ACC112 (cell line): Measurements from ENCODE around the gene SMPDL3B.

Experiments
- H2AFZ ChIP-seq: fragments of 200-600 bp; sonication (generic); one replicate; pipeline ENCODE4 v1.6.0; 2017; ENCODE audit warnings: antibody characterized with exemption, low read length; ENCODE audit not compliant: unreplicated experiment
- H3K27ac ChIP-seq: fragments of 200-600 bp; sonication (generic); 2 replicates; pipeline ENCODE4 v1.5.1; 2014; ENCODE audit warnings: low read depth, mild to moderate bottlenecking, antibody characterized with exemption, low read length, moderate library complexity
- H3K27me3 ChIP-seq: fragments of 200-600 bp; sonication (generic); 2 replicates; pipeline ENCODE4 v1.6.1; 2014; ENCODE audit warnings: mild to moderate bottlenecking, antibody characterized with exemption, low read length, moderate library complexity, mixed read lengths; ENCODE audit not compliant: insufficient read depth
- H3K36me3 ChIP-seq: fragments of 200-600 bp; sonication (generic); 2 replicates; pipeline ENCODE4 v1.6.1; 2016; ENCODE audit warnings: mild to moderate bottlenecking, antibody characterized with exemption, low read length, moderate library complexity, mixed read lengths; ENCODE audit not compliant: insufficient read depth
- H3K4me1 ChIP-seq: fragments of 200-600 bp; sonication (generic); one replicate; pipeline ENCODE4 v1.6.1; 2016; ENCODE audit warnings: low read length, mixed read lengths; ENCODE audit not compliant: insufficient read depth, unreplicated experiment, control insufficient read depth
- H3K4me3 ChIP-seq: fragments of 200-600 bp; sonication (generic); 2 replicates; pipeline ENCODE4 v1.5.1; 2014; ENCODE audit warnings: mild to moderate bottlenecking, low read depth, low read length
- H3K79me2 ChIP-seq: fragments of 200-600 bp; sonication (generic); one replicate; pipeline ENCODE4 v1.6.0; 2016; ENCODE audit warnings: low read length; ENCODE audit not compliant: control insufficient read depth, unreplicated experiment, insufficient read depth

Gene SMPDL3B

DNA sequence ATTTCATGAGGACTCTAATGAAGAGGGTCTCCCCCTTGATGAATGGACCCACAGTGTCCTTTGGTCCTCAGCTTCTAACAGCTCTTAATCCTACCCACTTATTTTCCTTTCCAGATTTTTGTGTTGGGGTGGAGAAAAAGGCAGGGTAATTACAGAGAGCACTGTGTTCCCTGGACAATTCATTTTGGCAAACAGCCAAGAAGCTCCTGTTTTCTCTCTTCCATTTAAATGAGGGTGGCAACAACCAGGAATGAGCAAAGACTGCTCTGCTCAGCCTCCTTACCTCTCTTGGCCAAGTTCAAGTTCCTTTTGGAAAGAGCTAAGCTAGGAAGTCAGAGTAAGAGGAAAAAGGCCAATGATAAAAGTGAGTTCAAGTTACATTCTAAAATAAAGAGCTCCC lies 36.9 kb downstream of the SMPDL3B start:
- Histone ChIP-seq H3K36me3 (no peaks in the 10 kb centered on the region; the same call in 1 of the 2 replicates), H3K27me3 (no peaks in the 10 kb centered on the region), H3K79me2 (no peaks in the 10 kb centered on the region), H3K4me3 (no peak overlapping the region), H3K27ac (no peak overlapping the region), H3K4me1 (peaks cover 48% of the 10 kb centered on the region), H2AFZ (no peak overlapping the region)

- H3K27me3 ChIP-seq = no peaks in the 10 kb centered on the region
- no peak overlapping the region for H3K4me3 ChIP-seq
- peaks cover 4% of the 10 kb centered on the region; the same call in 1 of the 2 replicates for H3K36me3 ChIP-seq
- no peaks in the 10 kb centered on the region for H3K79me2 ChIP-seq
- H3K4me1 ChIP-seq = peaks cover 48% of the 10 kb centered on the region
- no peak overlapping the region for H2AFZ ChIP-seq
- no peak overlapping the region for H3K27ac ChIP-seq
Observed at GRCh38 chr1:27972141-27972540, 37.3 kb downstream of the SMPDL3B start.

DNA sequence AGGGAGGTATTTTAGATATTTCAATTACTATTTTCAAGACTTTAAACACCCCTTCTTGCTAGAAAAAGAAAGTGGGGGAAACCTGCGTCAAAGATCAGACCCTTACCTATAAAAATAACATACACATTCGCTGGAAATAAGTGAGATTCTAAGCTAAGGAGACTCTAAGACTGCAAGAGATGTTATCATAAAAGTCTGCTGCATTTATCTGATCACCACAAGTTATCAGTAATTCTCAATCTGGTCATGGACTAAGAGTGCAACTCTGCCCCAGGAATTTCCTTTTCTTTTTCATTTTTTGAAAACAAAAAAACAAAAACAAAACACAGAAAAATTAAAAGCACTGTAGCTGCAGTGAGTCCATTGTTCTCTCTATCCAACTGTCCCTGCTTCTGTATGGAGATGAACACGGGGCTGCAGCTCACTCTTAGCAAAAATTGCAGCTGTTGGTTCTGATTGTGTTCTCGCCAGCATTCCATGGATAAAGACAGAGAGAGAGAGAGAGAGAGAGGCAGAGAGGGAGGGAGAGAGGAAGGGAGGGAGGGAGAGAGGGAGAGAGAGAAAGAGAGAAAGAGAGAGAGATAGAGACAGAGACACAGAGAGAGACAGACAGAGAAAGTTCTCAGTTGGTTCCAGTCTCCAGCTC lies 39.1 kb downstream of the SMPDL3B start:
- H3K4me1 ChIP-seq = peaks cover 31% of the 10 kb centered on the region
- H3K27ac ChIP-seq = no peak overlapping the region
- H3K27me3 ChIP-seq = no peaks in the 10 kb centered on the region
- H3K36me3 ChIP-seq = peaks cover 5% of the 10 kb centered on the region; the same call in 1 of the 2 replicates
- no peak overlapping the region for H2AFZ ChIP-seq
- no peaks in the 10 kb centered on the region for H3K79me2 ChIP-seq
- no peak overlapping the region for H3K4me3 ChIP-seq

DNA sequence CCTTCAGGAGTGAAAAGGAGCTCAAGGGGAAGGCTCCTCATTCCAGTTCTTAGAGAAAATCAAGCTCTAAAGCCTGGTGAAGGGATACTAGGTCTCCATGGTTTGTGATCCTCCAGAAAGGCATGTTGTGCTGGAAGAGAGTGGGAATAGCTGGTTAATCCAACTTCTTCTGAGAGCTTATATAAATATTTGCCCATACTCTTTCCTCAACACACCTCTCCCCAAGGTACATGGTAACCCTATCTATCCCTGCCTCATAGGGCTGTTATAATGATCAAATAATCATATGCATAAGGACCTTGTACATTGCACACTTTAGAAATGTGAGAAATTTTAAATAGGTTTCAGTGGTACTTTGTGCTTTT lies 39.6 kb downstream of the SMPDL3B start:
- Histone ChIP-seq H3K79me2 (no peaks in the 10 kb centered on the region), H3K36me3 (peaks cover 5% of the 10 kb centered on the region; the same call in 1 of the 2 replicates), H3K4me1 (peaks cover 26% of the 10 kb centered on the region), H2AFZ (no peak overlapping the region), H3K27me3 (no peaks in the 10 kb centered on the region), H3K27ac (no peak overlapping the region), H3K4me3 (no peak overlapping the region)

DNA sequence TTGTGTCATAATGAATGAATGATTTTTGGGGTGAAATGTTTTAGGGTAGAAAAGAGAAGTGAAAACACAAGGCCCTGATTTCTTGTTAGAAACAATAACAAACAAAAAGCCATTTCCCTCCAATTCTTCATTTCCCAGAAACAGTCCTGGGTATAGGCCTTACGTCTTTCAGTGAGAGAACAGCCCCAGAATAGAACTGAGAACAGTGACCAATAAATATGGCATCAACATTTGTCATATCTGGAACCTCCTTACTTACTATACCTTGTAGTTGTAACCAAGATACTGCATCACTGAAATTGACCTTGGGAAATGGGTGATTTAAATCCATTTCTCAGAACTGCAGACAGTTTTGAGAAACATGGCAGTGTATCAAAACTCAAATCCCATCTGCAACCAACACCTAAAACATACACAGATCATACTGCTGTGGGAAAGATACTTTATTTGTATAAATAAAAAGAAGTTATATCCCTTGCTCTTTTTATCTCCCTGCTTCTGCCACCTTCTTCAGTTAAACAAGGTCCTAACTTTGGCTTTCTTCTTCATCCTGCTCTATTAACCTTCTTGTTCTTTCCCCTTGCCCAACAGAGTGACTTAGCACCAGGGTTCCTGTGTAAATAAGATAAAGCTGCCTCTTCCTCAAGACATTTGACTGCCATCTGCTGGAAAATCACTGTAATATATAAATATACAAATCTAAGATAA lies 44.5 kb downstream of the SMPDL3B start:
- Histone ChIP-seq H3K36me3 (peaks cover 5% of the 10 kb centered on the region; the same call in 1 of the 2 replicates), H2AFZ (no peak overlapping the region), H3K27ac (no peak overlapping the region), H3K4me1 (no peaks in the 10 kb centered on the region), H3K27me3 (no peaks in the 10 kb centered on the region), H3K4me3 (no peak overlapping the region), H3K79me2 (no peaks in the 10 kb centered on the region)

GRCh38 chr1:27979859-27980201 lies 45.0 kb downstream of the SMPDL3B start:
- H3K36me3 ChIP-seq = 0 out of 2 replicates have a peak, but pooled peaks cover 5% of the 10 kb centered on the region
- no peak overlapping the region for H3K4me3 ChIP-seq
- no peak overlapping the region for H3K27ac ChIP-seq
- H3K4me1 ChIP-seq = no peaks in the 10 kb centered on the region
- no peaks in the 10 kb centered on the region for H3K79me2 ChIP-seq
- H3K27me3 ChIP-seq = no peaks in the 10 kb centered on the region
- no peak overlapping the region for H2AFZ ChIP-seq

DNA sequence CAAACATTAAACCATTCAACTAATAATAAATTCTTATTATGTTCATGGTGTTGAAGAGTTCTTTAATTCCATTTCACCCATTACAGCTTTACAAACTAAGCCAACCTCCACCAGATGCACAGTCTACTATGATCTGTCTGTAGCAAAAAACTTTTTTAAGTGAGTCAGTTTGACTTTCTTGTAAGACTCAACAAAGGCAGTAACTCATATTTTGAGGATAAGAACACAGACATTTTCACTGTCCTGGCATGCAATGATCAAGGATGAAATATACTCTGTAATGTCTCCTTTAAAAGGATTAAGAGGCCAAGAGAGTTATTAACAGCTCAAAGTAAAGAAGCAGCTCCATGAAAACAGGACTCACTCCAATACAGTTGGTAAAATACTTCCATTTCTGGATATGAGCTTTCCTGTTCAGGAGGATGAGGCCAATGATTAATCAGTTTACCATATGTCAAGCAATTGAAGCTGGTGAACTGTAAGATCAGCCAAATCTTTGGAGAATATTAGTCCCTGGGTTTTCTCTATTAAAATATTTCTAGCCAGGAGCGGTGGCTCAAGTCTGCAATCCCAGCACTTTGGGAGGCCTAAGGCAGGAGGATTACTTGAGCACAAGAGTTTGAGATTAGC lies 45.5 kb downstream of the SMPDL3B start:
- Histone ChIP-seq H2AFZ (no peak overlapping the region), H3K4me1 (no peaks in the 10 kb centered on the region), H3K36me3 (0 out of 2 replicates have a peak, but pooled peaks cover 5% of the 10 kb centered on the region), H3K4me3 (no peak overlapping the region), H3K79me2 (no peaks in the 10 kb centered on the region), H3K27ac (no peak overlapping the region), H3K27me3 (no peaks in the 10 kb centered on the region)

GRCh38 chr1:27981145-27981544 lies 46.3 kb downstream of the SMPDL3B start:
- no peaks in the 10 kb centered on the region for H3K27me3 ChIP-seq
- H3K4me1 ChIP-seq = no peaks in the 10 kb centered on the region
- no peak overlapping the region for H3K4me3 ChIP-seq
- H3K79me2 ChIP-seq = no peaks in the 10 kb centered on the region
- no peak overlapping the region for H3K27ac ChIP-seq
- H3K36me3 ChIP-seq = 0 out of 2 replicates have a peak, but pooled peaks cover 5% of the 10 kb centered on the region
- H2AFZ ChIP-seq = no peak overlapping the region

DNA sequence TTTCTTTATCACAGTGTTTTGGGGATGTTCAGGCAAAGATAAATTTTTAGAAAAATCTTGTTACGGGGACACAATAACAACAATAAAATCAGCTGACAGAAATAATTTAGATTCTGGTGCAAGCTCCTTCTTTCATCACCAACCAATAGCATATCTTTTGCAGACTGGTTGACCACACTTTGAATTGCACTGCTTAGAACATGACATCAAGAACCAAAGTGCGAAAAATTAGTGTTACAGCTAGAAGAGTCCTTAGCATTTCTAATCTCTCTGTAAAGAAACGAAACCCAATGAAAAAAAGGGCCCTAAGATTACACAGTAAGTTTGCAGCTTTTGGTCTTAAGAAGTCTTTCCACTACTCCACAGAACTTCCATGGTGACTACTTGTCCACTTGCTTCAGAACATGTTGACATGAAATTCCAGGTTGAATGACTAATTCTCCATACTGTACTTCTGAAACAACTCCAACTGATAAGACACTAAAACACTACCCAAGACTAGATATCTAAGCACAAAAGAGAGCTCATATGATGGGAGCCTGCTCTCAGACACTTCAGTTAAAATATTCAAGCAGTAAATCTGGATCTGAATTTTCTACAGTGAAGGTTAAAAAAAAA lies 56.2 kb downstream of the SMPDL3B start:
- no peak overlapping the region for H3K27ac ChIP-seq
- H3K36me3 ChIP-seq = peaks cover 22% of the 10 kb centered on the region
- no peak overlapping the region for H2AFZ ChIP-seq
- no peaks in the 10 kb centered on the region for H3K79me2 ChIP-seq
- no peak overlapping the region for H3K4me3 ChIP-seq
- H3K27me3 ChIP-seq = no peaks in the 10 kb centered on the region
- no peaks in the 10 kb centered on the region for H3K4me1 ChIP-seq

DNA sequence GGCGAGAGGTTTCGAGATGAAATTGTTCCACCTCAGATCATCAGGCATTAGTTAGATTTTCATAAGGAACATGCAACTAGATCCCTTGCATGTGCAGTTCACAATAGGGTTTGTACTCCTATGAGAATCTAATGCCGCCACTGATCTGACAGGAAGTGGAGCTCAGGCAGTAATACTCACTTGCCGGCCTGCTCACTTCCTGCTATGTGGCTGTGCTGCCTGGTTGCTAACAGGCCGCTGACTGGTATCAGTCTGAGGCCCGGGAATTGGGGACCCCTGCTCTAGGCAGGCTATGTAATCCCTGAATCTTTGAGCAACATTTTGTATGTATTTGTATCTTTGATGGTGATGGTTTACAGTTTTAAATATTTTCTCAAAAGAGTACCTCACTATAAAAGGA lies 57.5 kb downstream of the SMPDL3B start:
- no peak overlapping the region for H3K27ac ChIP-seq
- H3K27me3 ChIP-seq = no peaks in the 10 kb centered on the region
- H2AFZ ChIP-seq = no peak overlapping the region
- H3K4me3 ChIP-seq = no peak overlapping the region
- H3K4me1 ChIP-seq = no peaks in the 10 kb centered on the region
- no peaks in the 10 kb centered on the region for H3K79me2 ChIP-seq
- peaks cover 31% of the 10 kb centered on the region for H3K36me3 ChIP-seq
